OCI-LY7 (cell line): ENCODE measurements around the gene KYNU. TPM values are rescaled to one million over a fixed set of nuclear protein-coding genes. Genes with fewer than 3 reads are reported as not detected.

Source experiments
- BruUV-seq: library from RNA; stranded (reverse); fragments of 400-500 nt; replicated peaks from 2 replicates; lab custom pipeline; 2021; lab: Mats Ljungman, UMichigan
- CTCF ChIA-PET: fragments of 300-600 bp; sonication (Branson Sonifier 250); formaldehyde crosslinking; loops from one replicate; lab custom pipeline; 2022; ENCODE audit warnings: antibody characterized with exemption; ENCODE audit not compliant: unreplicated experiment; lab: Charles Lee
- POLR2A ChIA-PET: fragments of 300-600 bp; sonication (Branson Sonifier 250); formaldehyde crosslinking; loops from one replicate; lab custom pipeline; 2022; ENCODE audit warnings: antibody characterized with exemption; lab: Charles Lee
- DNase-seq: peaks from one replicate; pipeline ENCODE4 v3.0.0-alpha.2; 2015; ENCODE audit warnings: low spot score
- H2AFZ ChIP-seq: fragments of 200-600 bp; sonication (generic), shearing (Covaris generic); 2 replicates; pipeline ENCODE4 v1.6.1; 2014; ENCODE audit warnings: mild to moderate bottlenecking, antibody characterized with exemption, low read length, moderate library complexity
- H3K27ac ChIP-seq: fragments of 200-600 bp; sonication (generic); 2 replicates; pipeline ENCODE4 v1.5.1; 2014; ENCODE audit warnings: mixed run types, low read depth, mild to moderate bottlenecking, moderate library complexity, low read length, inconsistent platforms; ENCODE audit not compliant: poor library complexity, severe bottlenecking
- H3K36me3 ChIP-seq: fragments of 200-600 bp; sonication (generic); 2 replicates; pipeline ENCODE4 v1.6.1; 2014; ENCODE audit warnings: mild to moderate bottlenecking, antibody characterized with exemption, low read length, moderate library complexity, mixed read lengths; ENCODE audit not compliant: insufficient read depth
- H3K4me1 ChIP-seq: fragments of 200-600 bp; sonication (generic); 2 replicates; pipeline ENCODE4 v1.5.1; 2014; ENCODE audit warnings: mild to moderate bottlenecking, low read length; ENCODE audit not compliant: insufficient read depth, poor library complexity, severe bottlenecking
- H3K4me2 ChIP-seq: fragments of 200-600 bp; sonication (generic); 2 replicates; pipeline ENCODE4 v1.6.1; 2014; ENCODE audit warnings: mild to moderate bottlenecking, low read length
- H3K4me3 ChIP-seq: fragments of 200-600 bp; sonication (generic); 2 replicates; pipeline ENCODE4 v1.5.1; 2014; ENCODE audit warnings: mild to moderate bottlenecking, low read depth, low read length; ENCODE audit not compliant: poor library complexity, severe bottlenecking
- H3K79me2 ChIP-seq: fragments of 200-600 bp; sonication (generic); 2 replicates; pipeline ENCODE4 v1.6.1; 2016; ENCODE audit warnings: low read depth, mild to moderate bottlenecking, low read length, moderate library complexity, mixed read lengths; ENCODE audit not compliant: insufficient read depth
- H3K9me2 ChIP-seq: fragments of 200-600 bp; sonication (generic); 2 replicates; pipeline ENCODE4 v1.6.1; 2016; ENCODE audit warnings: mild to moderate bottlenecking, low read length, mixed read lengths; ENCODE audit not compliant: insufficient read depth
- H3K9me3 ChIP-seq: fragments of 200-600 bp; sonication (generic); 2 replicates; pipeline ENCODE4 v1.6.1; 2014; ENCODE audit warnings: mild to moderate bottlenecking, mixed run types, low read length, mixed read lengths
- H4K20me1 ChIP-seq: fragments of 200-600 bp; sonication (generic); 2 replicates; pipeline ENCODE4 v1.6.1; 2014; ENCODE audit warnings: mild to moderate bottlenecking, antibody characterized with exemption, low read length, moderate library complexity, mixed read lengths; ENCODE audit not compliant: insufficient read depth
- CTCF ChIP-seq: fragments of 200-600 bp; sonication (generic); conservative IDR thresholded peaks from 2 replicates; pipeline ENCODE4 v1.5.1; 2014; ENCODE audit warnings: mild to moderate bottlenecking, antibody characterized with exemption, low read length, moderate library complexity, mixed read lengths
- EZH2phosphoT487 ChIP-seq: fragments of 200-600 bp; sonication (generic); IDR thresholded peaks from 2 replicates; pipeline ENCODE4 v1.6.1; 2018; ENCODE audit warnings: low read depth, borderline replicate concordance, mild to moderate bottlenecking, mixed run types, antibody characterized with exemption, low read length, moderate library complexity, mixed read lengths
- intact Hi-C: fragments of 100-400 bp; cut with micrococcal nuclease; formaldehyde crosslinking; loops from one replicate; pipeline ENCODE4 v1.10.0; 2022; ENCODE audit not compliant: unreplicated experiment
- total RNA-seq, 2 experiments: library from RNA; depleted of rRNA in 1 of 2; stranded (reverse); fragments of >200 nt in 1 of 2; shearing (Covaris generic) in 1 of 2; gene quantifications; 2 replicates each; pipeline ENCODE4 v1.2.3, GENCODE V29; 2014 to 2022

The KYNU gene
- total RNA-seq, 2 experiments from 2014 or later: 0.27 TPM; not detected in 1

- no peak for DNase-seq
- no peak for TF ChIP-seq CTCF
- TF ChIP-seq EZH2phosphoT487: no peak
- no peak overlapping the region for H2AFZ ChIP-seq
- BruUV-seq: no TSS peak
- no peaks in the 10 kb centered on the region for H3K9me3 ChIP-seq
- no peaks in the 10 kb centered on the region for H3K36me3 ChIP-seq
- ChIA-PET POLR2A (no interaction called here), CTCF (no interaction called here)
- H4K20me1 ChIP-seq: no peaks in the 10 kb centered on the region
- H3K4me3 ChIP-seq: no peak overlapping the region
- no peaks in the 10 kb centered on the region for H3K4me1 ChIP-seq
- intact Hi-C loops: no loop called here
- no peaks in the 10 kb centered on the region for H3K9me2 ChIP-seq
- H3K27ac ChIP-seq: no peak overlapping the region
- no peak overlapping the region for H3K4me2 ChIP-seq
- no peaks in the 10 kb centered on the region for H3K79me2 ChIP-seq
These were observed 43.1 kb downstream of the KYNU start for GRCh38 chr2:142920571-142920970.

- H3K36me3 ChIP-seq: no peaks in the 10 kb centered on the region
- TF ChIP-seq EZH2phosphoT487 (no peak), CTCF (no peak)
- ChIA-PET CTCF (no interaction called here), POLR2A (interaction anchor here (0.5 kb wide), 1 partner anchor 33 kb away, joined by 3 read pairs; no protein-coding TSS in a partner anchor)
- no peaks in the 10 kb centered on the region for H3K79me2 ChIP-seq
- H3K4me1 ChIP-seq: no peaks in the 10 kb centered on the region
- no peak overlapping the region for H3K27ac ChIP-seq
- H3K4me2 ChIP-seq: no peak overlapping the region
- intact Hi-C loops: no loop called here
- H3K9me2 ChIP-seq: no peaks in the 10 kb centered on the region
- H2AFZ ChIP-seq: no peak overlapping the region
- no peaks in the 10 kb centered on the region for H3K9me3 ChIP-seq
- DNase-seq: no peak
- no peaks in the 10 kb centered on the region for H4K20me1 ChIP-seq
- H3K4me3 ChIP-seq: no peak overlapping the region
- BruUV-seq: no TSS peak
These were observed 49.0 kb downstream of the KYNU start for GRCh38 chr2:142926445-142926844.

GRCh38 chr2:142930835-142931398 lies 53.5 kb downstream of the KYNU start:
- Histone ChIP-seq H3K4me2 (no peak overlapping the region), H3K36me3 (no peaks in the 10 kb centered on the region), H3K4me1 (no peaks in the 10 kb centered on the region), H3K9me2 (no peaks in the 10 kb centered on the region), H3K9me3 (no peaks in the 10 kb centered on the region), H3K4me3 (no peak overlapping the region), H3K27ac (no peak overlapping the region), H2AFZ (no peak overlapping the region), H4K20me1 (no peaks in the 10 kb centered on the region), H3K79me2 (no peaks in the 10 kb centered on the region)
- BruUV-seq: no TSS peak
- TF ChIP-seq CTCF (no peak), EZH2phosphoT487 (no peak)
- ChIA-PET POLR2A (no interaction called here), CTCF (no interaction called here)
- DNase-seq: no peak
- intact Hi-C loops: no loop called here
